ENCODE measurements around the gene CYP2C8. TPM values are rescaled to one million over a fixed set of nuclear protein-coding genes. Genes with fewer than 3 reads are reported as not detected.
"Not testable (repeated sequence)": the region's sequence is repeated elsewhere in the genome, so short reads cannot be mapped to it uniquely, and the experiment has no call there.

CYP2C8 gene
- total and polyA plus RNA-seq, 7 donors, result 0.22 to 1.4 (median 0.69) TPM; not detected in 3

- intact Hi-C loops (cut with DNase I), result no loop called here
- H3K27me3 ChIP-seq, result no peaks in the 10 kb centered on the region
- no peak for DNase-seq
- no peak overlapping the region for H3K27ac ChIP-seq
- H3K36me3 ChIP-seq, result no peaks in the 10 kb centered on the region
- TF ChIP-seq POLR2AphosphoS5 (IDR thresholded peaks at IDR 0.05) (no peak), CTCF (IDR thresholded peaks at IDR 0.05) (no peak), EP300 (IDR thresholded peaks at IDR 0.05) (no peak), POLR2A (IDR thresholded peaks at IDR 0.05) (no peak)
- no peaks in the 10 kb centered on the region for H3K9me3 ChIP-seq
- H3K4me3 ChIP-seq, result no peak overlapping the region
- H3K4me1 ChIP-seq, result no peaks in the 10 kb centered on the region
These were observed 8.3 kb upstream of the CYP2C8 start for GRCh38 chr10:95077556-95077955.

GRCh38 chr10:95071107-95071660 is 1.9 kb upstream of the CYP2C8 start:
- no peak for TF ChIP-seq EP300 (IDR thresholded peaks at IDR 0.05)
- H3K27me3 ChIP-seq, result no peaks in the 10 kb centered on the region
- no peak overlapping the region for H3K27ac ChIP-seq
- no peaks in the 10 kb centered on the region for H3K9me3 ChIP-seq
- H3K36me3 ChIP-seq, result no peaks in the 10 kb centered on the region
- no peaks in the 10 kb centered on the region for H3K4me1 ChIP-seq
- no peak for DNase-seq
- intact Hi-C loops (cut with DNase I), result no loop called here
- no peak overlapping the region for H3K4me3 ChIP-seq
- WGBS, 2 donors, result 44 to 69% methylated on average over 3 of the region's 3 CpGs

- WGBS, 2 donors, result 80 to 87% methylated on average over 4 of the region's 4 CpGs
- H3K4me3 ChIP-seq; H3K27ac ChIP-seq; H3K4me1 ChIP-seq; H3K27me3 ChIP-seq; H3K36me3 ChIP-seq; H3K9me3 ChIP-seq; intact Hi-C loops (cut with DNase I); DNase-seq: not testable (repeated sequence)
These were observed 5.2 kb downstream of the CYP2C8 start for GRCh38 chr10:95064125-95064524.

GRCh38 chr10:95056744-95057363 is 12.4 kb downstream of the CYP2C8 start:
- Histone ChIP-seq H3K4me1 (no peaks in the 10 kb centered on the region), H3K27me3 (no peaks in the 10 kb centered on the region), H3K27ac (no peak overlapping the region), H3K9me3 (no peaks in the 10 kb centered on the region), H3K36me3 (no peaks in the 10 kb centered on the region), H3K4me3 (no peak overlapping the region)
- 88 to 91% methylated on average over 3 of the region's 3 CpGs for WGBS, 2 donors
- TF ChIP-seq POLR2AphosphoS5 (IDR thresholded peaks at IDR 0.05), result no peak
- no peak for DNase-seq
- intact Hi-C loops (cut with DNase I), result no loop called here

- Histone ChIP-seq H3K4me1 (no peaks in the 10 kb centered on the region), H3K4me3 (no peak overlapping the region), H3K27me3 (no peaks in the 10 kb centered on the region), H3K27ac (no peak overlapping the region), H3K9me3 (no peaks in the 10 kb centered on the region), H3K36me3 (no peaks in the 10 kb centered on the region)
- WGBS, 2 donors, result 91% methylated on average over 2 of the region's 2 CpGs
- TF ChIP-seq POLR2AphosphoS5 (IDR thresholded peaks at IDR 0.05) (no peak), POLR2A (IDR thresholded peaks at IDR 0.05) (no peak), EP300 (IDR thresholded peaks at IDR 0.05) (no peak), CTCF (IDR thresholded peaks at IDR 0.05) (no peak)
- intact Hi-C loops (cut with DNase I), result no loop called here
- DNase-seq, result no peak
These were observed 19.4 kb downstream of the CYP2C8 start for GRCh38 chr10:95049919-95050318.

GRCh38 chr10:95048206-95048605 is 21.1 kb downstream of the CYP2C8 start:
- TF ChIP-seq EP300 (IDR thresholded peaks at IDR 0.05), result no peak
- no peak for TF ChIP-seq CTCF (IDR thresholded peaks at IDR 0.05)
- no peak for TF ChIP-seq POLR2AphosphoS5 (IDR thresholded peaks at IDR 0.05)
- no peak for TF ChIP-seq POLR2A (IDR thresholded peaks at IDR 0.05)
- no peak overlapping the region for H3K4me3 ChIP-seq
- DNase-seq, result no peak

More at GRCh38 chr10:95048206-95048605, 21.1 kb downstream of the CYP2C8 start:
- intact Hi-C loops (cut with DNase I), result no loop called here
- Histone ChIP-seq H3K36me3 (no peaks in the 10 kb centered on the region), H3K27ac (no peak overlapping the region), H3K9me3 (no peaks in the 10 kb centered on the region), H3K4me1 (no peaks in the 10 kb centered on the region), H3K27me3 (no peaks in the 10 kb centered on the region)
- WGBS, 2 donors, result 89 to 91% methylated on average over 2 of the region's 2 CpGs
